Jurkat, Clone E6-1 (cell line): ENCODE results near the gene PDE9A.

Experiments used
- DNase-seq: peaks from one replicate; pipeline ENCODE4 v3.0.0-alpha.2; 2011; ENCODE audit warnings: low read depth, low spot score
- H3K4me3 ChIP-seq: 2 replicates; pipeline ENCODE4 v1.5.1; 2011; ENCODE audit warnings: mild to moderate bottlenecking, low read length, control low read depth, moderate library complexity

PDE9A gene

GRCh38 chr21:42745511-42746239, 92.3 kb downstream of the PDE9A start:
- DNase-seq: no peak
- H3K4me3 ChIP-seq: no peak overlapping the region

- no peak overlapping the region for H3K4me3 ChIP-seq
- no peak for DNase-seq
Observed at GRCh38 chr21:42746240-42746592, 92.8 kb downstream of the PDE9A start.

DNA sequence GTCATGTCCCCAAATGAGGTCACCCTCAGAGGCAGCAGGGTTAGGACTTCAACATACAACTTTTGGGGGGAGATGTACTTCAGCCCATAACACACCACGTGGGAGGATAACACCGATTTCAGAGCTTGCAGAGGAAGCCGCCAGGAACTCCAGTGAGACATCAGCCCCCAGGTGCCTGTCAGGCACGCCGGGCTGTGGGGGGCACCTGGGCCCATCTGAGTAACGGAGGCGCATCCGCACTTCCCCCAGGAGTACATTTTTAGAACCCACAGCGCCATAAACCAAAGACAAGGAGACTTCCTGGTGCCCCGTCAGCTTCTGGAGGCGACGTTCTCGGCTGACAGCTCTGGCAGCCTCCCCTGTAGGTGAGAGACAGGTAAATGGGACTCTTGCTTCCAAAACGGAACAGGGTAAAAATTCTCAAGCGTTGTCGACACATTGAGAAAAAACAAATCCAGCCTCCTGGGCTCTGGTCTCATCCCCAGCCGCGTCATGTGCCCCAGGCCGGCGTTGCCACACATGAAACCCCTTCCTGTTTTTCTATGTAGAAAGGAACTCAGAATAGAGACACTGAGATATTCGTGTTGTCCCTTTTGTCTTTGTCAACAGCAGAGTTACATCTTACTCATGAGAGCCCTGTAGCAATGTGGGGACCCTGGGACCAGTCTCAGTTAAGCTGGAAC, 93.3 kb downstream of the PDE9A start:
- no peak for DNase-seq
- H3K4me3 ChIP-seq: no peak overlapping the region

- H3K4me3 ChIP-seq: no peak overlapping the region
- no peak for DNase-seq
Observed at GRCh38 chr21:42747276-42747701, 93.9 kb downstream of the PDE9A start.

DNA sequence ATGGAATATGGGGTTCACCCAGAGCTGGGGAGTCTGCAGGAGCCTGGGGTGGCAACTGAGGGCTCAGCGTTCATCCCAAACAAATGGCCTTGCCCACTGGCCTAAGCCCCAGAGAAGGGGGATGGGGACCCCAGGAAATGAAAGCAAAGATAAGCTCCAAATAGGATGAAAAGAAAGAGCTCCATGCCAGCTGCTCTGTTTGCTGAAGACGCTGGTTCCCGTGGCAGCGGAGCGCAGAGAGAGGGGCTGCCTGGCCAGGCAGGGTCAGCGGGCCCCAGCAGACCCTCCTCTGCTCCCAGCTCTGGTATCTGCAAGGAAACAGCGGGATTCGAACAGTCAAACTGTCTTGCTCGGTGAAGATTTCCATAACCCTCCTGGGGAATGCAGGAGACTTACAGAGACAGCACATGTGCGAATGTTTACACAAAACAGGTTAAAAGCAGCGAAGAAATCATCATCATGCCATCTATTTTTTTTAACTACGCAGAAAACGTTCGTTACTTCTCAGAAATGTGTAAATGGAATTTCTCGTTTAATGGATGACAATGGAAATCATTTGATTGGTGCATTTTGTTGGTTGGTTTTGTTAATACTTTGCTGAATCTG, 94.4 kb downstream of the PDE9A start:
- no peak overlapping the region for H3K4me3 ChIP-seq
- no peak for DNase-seq

- DNase-seq: no peak
- no peak overlapping the region for H3K4me3 ChIP-seq
Observed at GRCh38 chr21:42748620-42749176, 95.3 kb downstream of the PDE9A start.

- DNase-seq: no peak
- no peak overlapping the region for H3K4me3 ChIP-seq
Observed at GRCh38 chr21:42750737-42751530, 97.5 kb downstream of the PDE9A start.

- no peak overlapping the region for H3K4me3 ChIP-seq
- no peak for DNase-seq
Observed at GRCh38 chr21:42751866-42752265, 98.4 kb downstream of the PDE9A start.

DNA sequence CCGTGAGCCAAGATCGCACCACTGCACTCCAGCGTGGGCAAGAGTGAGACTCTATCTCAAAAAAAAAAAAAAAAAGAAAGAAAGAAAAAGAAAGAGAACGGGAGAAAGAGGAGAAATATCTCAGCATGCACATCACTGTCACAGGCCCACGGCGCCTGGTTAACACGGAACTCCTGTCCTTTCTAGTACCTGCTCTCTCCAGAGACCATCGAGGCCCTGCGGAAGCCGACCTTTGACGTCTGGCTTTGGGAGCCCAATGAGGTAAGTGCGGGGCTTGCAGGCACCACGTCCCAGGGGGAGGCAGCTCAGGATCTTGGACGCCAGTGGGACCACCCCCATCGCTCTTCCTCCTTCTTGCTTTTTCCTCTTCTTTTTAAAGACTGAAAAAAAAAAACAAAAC, 100.4 kb downstream of the PDE9A start:
- DNase-seq: no peak
- H3K4me3 ChIP-seq: no peak overlapping the region

GRCh38 chr21:42754270-42754933, 101.0 kb downstream of the PDE9A start:
- H3K4me3 ChIP-seq: no peak overlapping the region
- DNase-seq: no peak

DNA sequence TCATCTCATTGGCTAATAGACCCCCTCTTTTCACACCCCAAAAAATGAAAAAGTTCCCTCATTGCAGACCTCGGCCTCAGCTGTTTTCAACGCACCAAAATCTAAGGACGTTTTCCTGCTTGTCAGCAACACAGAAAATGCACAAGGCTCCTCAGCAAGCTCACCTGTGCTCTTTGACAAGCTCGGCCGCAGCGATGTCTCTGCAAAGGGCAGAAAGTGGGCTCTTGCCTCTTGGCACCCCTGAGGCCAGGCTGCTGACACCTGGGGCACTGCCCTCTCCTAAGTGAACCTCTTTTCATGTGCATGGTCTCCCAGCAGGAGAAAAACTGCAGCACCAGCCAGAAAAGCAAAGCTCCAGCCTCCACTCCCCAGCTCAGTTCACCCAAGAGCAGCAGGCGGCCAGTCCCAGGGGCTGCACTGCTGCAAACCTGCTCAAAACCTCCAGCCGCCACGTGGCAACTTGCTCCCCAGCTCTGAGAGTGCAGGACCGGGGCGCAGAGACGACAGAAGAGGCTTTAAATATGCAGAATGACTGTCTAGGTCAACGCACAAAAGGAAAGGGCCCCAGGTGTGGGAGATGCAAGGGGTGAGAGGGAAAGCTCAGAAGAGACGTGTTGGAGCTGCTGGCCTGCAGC, 101.7 kb downstream of the PDE9A start:
- H3K4me3 ChIP-seq: no peak overlapping the region
- DNase-seq: no peak

GRCh38 chr21:42755766-42756579, 102.6 kb downstream of the PDE9A start:
- no peak overlapping the region for H3K4me3 ChIP-seq

GRCh38 chr21:42756580-42757250, 103.3 kb downstream of the PDE9A start:
- no peak for DNase-seq
- no peak overlapping the region for H3K4me3 ChIP-seq

More at GRCh38 chr21:42755766-42756579, 102.6 kb downstream of the PDE9A start:
- DNase-seq: no peak

DNA sequence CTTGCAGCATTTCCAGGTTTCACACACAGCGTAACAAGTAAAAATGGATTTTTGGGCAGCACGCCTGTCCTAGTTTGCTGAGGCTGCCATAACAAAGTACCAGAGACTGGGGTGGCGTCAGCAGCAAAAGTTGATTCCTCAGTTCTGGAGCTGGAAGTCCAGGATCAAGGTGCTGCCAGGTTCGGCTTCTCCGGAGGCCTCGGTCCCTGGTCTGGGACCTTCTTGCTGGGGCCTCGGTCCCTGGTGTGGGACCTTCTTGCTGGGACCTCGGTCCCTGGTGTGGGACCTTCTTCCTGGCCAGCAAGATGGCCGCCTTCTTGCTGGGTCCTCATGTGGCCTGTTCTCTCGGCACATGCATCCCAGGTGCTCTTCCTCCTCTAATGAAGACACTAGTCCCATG, 104.0 kb downstream of the PDE9A start:
- DNase-seq: no peak

DNA sequence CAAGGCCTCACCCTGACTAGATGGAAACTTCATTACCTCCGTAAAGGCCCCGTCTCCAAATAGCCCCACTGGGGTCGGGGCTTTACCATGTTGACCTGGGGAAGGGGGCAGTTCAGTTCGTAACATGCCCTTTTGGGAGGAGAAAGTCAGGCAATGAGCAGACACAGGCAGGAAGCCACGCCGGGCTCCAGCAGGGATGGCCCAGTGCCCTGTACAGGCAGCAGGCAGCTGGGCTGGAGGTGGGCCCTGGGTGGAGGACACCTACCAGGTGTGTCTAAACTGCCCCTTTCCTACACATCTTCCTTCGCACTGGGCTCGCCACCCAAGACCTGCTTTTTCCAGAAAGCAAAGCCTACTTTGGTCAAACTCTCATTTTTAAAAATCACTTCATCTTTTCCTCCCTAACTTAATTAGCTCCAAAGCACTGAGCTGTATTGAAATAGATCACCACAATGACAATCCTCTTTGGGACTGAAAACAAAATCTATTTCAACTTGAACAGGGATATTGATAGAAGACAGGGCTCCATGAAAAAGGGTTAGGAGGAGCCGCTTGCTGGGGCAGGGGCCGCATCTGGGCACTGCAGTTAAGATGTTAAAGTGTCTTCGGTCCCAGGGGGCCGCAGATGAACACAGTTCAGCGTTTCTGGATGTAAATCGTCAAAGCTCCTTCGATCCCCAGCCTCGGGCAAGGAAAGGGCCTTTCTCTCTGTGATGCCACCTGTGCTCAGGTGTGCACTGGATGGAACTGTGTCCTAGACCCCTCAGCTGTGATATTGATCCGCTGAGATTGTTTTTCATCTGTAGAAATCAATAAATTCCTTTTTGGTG, 104.6 kb downstream of the PDE9A start:
- DNase-seq: no peak
- no peak overlapping the region for H3K4me3 ChIP-seq

More for the DNA sequence above, 104.0 kb downstream of the PDE9A start:
- no peak overlapping the region for H3K4me3 ChIP-seq
